NCI-H146 treated with DMSO at 0.1 percent for 48 hours (cell line): Measurements from ENCODE around the gene ABCA4.
"Not testable (repeated sequence)": the region's sequence is repeated elsewhere in the genome, so short reads cannot be mapped to it uniquely, and the experiment has no call there.

Source experiments
- DNase-seq: peaks from one replicate; lab custom pipeline; 2025; ENCODE audit not compliant: unreplicated experiment; lab: John Stamatoyannopoulos, UW

ABCA4 gene

DNA sequence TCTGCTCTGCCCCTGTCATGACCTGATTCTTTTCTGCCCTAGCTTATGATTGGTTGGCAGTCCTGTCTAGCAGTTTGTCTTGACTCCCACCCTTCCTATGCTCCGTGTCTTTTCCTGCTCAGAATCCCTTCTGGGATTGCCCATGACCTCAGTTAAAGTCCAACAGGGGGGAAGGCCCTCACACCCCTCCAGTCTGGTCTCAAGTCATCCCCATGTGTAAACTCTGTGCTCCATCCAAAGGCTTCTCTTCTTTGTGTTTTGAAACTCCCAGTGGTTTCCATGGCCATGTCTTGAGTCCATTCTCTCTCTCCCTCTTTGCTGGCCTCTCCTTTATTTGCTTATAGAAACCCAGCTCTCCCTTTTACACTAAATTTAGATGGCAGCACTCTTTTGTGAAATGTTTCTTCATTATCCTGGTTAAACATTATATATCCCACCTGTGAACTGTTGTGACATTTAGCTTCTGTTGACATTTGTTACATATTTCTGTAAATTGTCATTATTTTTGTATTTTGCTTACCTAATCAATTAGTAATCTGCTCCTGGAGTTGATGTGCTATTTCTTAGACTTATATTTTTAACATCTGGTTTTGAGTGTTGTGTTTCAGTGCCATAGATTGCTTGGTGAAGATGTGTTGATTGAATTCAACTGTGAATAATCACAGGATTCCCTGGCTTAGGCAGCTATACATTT is 162.8 kb downstream of the ABCA4 start:
- DNase-seq = no peak

- DNase-seq = no peak
Observed at GRCh38 chr1:93955765-93956164, 165.2 kb downstream of the ABCA4 start.

- DNase-seq = not testable (repeated sequence)
Observed at GRCh38 chr1:93947002-93947686, 173.8 kb downstream of the ABCA4 start.
